Panc1 (cell line): ENCODE results near the gene FAM209B. TPM values are rescaled to one million over a fixed set of nuclear protein-coding genes. Genes with fewer than 3 reads are reported as not detected.
"Not testable (repeated sequence)": the region's sequence is repeated elsewhere in the genome, so short reads cannot be mapped to it uniquely, and the experiment has no call there.

Experiments used
- ATAC-seq: fragments of 200-7000 bp; cut with Tn5 transposase; 2 replicates; pipeline ENCODE4 v1.9.1; 2020; ENCODE audit warnings: mild to moderate bottlenecking, moderate library complexity
- BruUV-seq: library from RNA; stranded (reverse); fragments of 400-500 nt; replicated peaks from 2 replicates; lab custom pipeline; 2021; lab: Mats Ljungman, UMichigan
- CTCF ChIA-PET: fragments of 300-600 bp; sonication (Branson Sonifier 250); formaldehyde crosslinking; loops from one replicate; lab custom pipeline; 2022; ENCODE audit warnings: antibody characterized with exemption; lab: Charles Lee
- POLR2A ChIA-PET: fragments of 300-600 bp; sonication (Branson Sonifier 250); formaldehyde crosslinking; loops from one replicate; lab custom pipeline; 2022; ENCODE audit warnings: antibody characterized with exemption; lab: Charles Lee
- DNase-seq: peaks from one replicate; pipeline ENCODE4 v3.0.0-alpha.2; 2010; ENCODE audit warnings: low read depth, low spot score
- H3K27ac ChIP-seq: 2 replicates; pipeline ENCODE4 v1.5.1; 2011; ENCODE audit warnings: mild to moderate bottlenecking, low read length, inconsistent platforms
- H3K27me3 ChIP-seq: fragments of 200-500 bp; sonication (Bioruptor generic); 2 replicates; pipeline ENCODE4 v1.6.0; 2014; ENCODE audit warnings: low read length, inconsistent platforms; ENCODE audit not compliant: control insufficient read depth, insufficient read depth
- H3K36me3 ChIP-seq: fragments of 200-500 bp; sonication (Bioruptor generic); 2 replicates; pipeline ENCODE4 v1.5.1; 2014; ENCODE audit warnings: inconsistent platforms, mild to moderate bottlenecking, low read length, moderate library complexity; ENCODE audit not compliant: control insufficient read depth, insufficient read depth
- H3K4me1 ChIP-seq: 2 replicates; pipeline ENCODE4 v1.5.1; 2011; ENCODE audit warnings: inconsistent platforms, mild to moderate bottlenecking, low read length, moderate library complexity; ENCODE audit not compliant: control insufficient read depth, insufficient read depth
- H3K4me3 ChIP-seq, 2 experiments: 2 replicates each; pipeline ENCODE4 v1.5.1; 2011 to 2012; ENCODE audit warnings: low read depth in 2 of 2, low read length in 2 of 2, mild to moderate bottlenecking in 2 of 2, inconsistent platforms in 1 of 2, moderate library complexity in 1 of 2
- H3K9me3 ChIP-seq: fragments of 200-500 bp; sonication (Bioruptor generic); 2 replicates; pipeline ENCODE4 v1.5.1; 2014; ENCODE audit warnings: low read depth, mild to moderate bottlenecking, inconsistent platforms, low read length, moderate library complexity; ENCODE audit not compliant: control insufficient read depth, insufficient read depth
- CTCF ChIP-seq: fragments of 450-650 bp; IDR thresholded peaks from 2 replicates; pipeline ENCODE4 v1.5.1; 2017; ENCODE audit warnings: mild to moderate bottlenecking
- POLR2AphosphoS5 ChIP-seq: IDR thresholded peaks from 2 replicates; pipeline ENCODE4 v1.6.1; 2012; ENCODE audit warnings: mild to moderate bottlenecking, low read depth, low read length, moderate library complexity
- SIN3A ChIP-seq: IDR thresholded peaks from 2 replicates; pipeline ENCODE4 v1.6.1; 2012; ENCODE audit warnings: low read depth, mild to moderate bottlenecking, low read length, moderate library complexity, borderline replicate concordance; ENCODE audit not compliant: insufficient read depth
- TCF7L2 ChIP-seq: IDR thresholded peaks from 2 replicates; pipeline ENCODE4 v1.6.1; 2011; ENCODE audit warnings: mild to moderate bottlenecking, low read depth, low read length, inconsistent platforms
- in situ Hi-C: cut with HindIII; loops from 2 replicates; pipeline ENCODE4 v1.10.0; 2016; ENCODE audit warnings: low sequenced_read_pairs, low pct_unique_long_range_greater_than_20kb
- intact Hi-C: fragments of 100-400 bp; cut with micrococcal nuclease; formaldehyde crosslinking; loops from one replicate; pipeline ENCODE4 v1.10.0; 2022; ENCODE audit not compliant: unreplicated experiment
- total RNA-seq: library from RNA; stranded (reverse); gene quantifications from one replicate; pipeline ENCODE4 v1.2.1, GENCODE V29; 2021; ENCODE audit not compliant: unreplicated experiment
- TF ChIP-seq, protein P1 (sequence below), 2 experiments: IDR thresholded peaks; 2 replicates each; pipeline ENCODE4 v1.6.1; 2011 to 2012; ENCODE audit warnings: low read depth in 2 of 2, control low read depth in 1 of 2, low read length in 1 of 2, mild to moderate bottlenecking in 1 of 2, moderate library complexity in 1 of 2; ENCODE audit not compliant: insufficient read depth in 1 of 2

FAM209B gene
- total RNA-seq, 1 experiment from 2014 or later = not detected

- Histone ChIP-seq H3K4me3 (no peak overlapping the region), H3K4me1 (no peaks in the 10 kb centered on the region), H3K27ac (no peak overlapping the region), H3K27me3 (no peaks in the 10 kb centered on the region), H3K36me3 (peaks cover 3% of the 10 kb centered on the region; the same call in 1 of the 2 replicates), H3K9me3 (no peaks in the 10 kb centered on the region)
- intact Hi-C loops (no loop called here), in situ Hi-C loops (no loop called here)
- no TSS peak for BruUV-seq
- TF ChIP-seq CTCF (no peak), SIN3A (no peak), TCF7L2 (no peak), POLR2AphosphoS5 (no peak)
- TF ChIP-seq, protein P1, sequence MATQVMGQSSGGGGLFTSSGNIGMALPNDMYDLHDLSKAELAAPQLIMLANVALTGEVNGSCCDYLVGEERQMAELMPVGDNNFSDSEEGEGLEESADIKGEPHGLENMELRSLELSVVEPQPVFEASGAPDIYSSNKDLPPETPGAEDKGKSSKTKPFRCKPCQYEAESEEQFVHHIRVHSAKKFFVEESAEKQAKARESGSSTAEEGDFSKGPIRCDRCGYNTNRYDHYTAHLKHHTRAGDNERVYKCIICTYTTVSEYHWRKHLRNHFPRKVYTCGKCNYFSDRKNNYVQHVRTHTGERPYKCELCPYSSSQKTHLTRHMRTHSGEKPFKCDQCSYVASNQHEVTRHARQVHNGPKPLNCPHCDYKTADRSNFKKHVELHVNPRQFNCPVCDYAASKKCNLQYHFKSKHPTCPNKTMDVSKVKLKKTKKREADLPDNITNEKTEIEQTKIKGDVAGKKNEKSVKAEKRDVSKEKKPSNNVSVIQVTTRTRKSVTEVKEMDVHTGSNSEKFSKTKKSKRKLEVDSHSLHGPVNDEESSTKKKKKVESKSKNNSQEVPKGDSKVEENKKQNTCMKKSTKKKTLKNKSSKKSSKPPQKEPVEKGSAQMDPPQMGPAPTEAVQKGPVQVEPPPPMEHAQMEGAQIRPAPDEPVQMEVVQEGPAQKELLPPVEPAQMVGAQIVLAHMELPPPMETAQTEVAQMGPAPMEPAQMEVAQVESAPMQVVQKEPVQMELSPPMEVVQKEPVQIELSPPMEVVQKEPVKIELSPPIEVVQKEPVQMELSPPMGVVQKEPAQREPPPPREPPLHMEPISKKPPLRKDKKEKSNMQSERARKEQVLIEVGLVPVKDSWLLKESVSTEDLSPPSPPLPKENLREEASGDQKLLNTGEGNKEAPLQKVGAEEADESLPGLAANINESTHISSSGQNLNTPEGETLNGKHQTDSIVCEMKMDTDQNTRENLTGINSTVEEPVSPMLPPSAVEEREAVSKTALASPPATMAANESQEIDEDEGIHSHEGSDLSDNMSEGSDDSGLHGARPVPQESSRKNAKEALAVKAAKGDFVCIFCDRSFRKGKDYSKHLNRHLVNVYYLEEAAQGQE (IDR thresholded peaks at IDR 0.05; ENCODE audit: insufficient read depth in 1 of 2, low read depth in 2 of 2, low read length in 1 of 2) = no peak
- ChIA-PET POLR2A (no interaction called here), CTCF (no interaction called here)
- ATAC-seq (0 out of 2 replicates have a peak, but pooled peaks have one; percentile 21), DNase-seq (no peak)
These were observed 10.7 kb upstream of the FAM209B start for GRCh38 chr20:56522311-56522710.

DNA sequence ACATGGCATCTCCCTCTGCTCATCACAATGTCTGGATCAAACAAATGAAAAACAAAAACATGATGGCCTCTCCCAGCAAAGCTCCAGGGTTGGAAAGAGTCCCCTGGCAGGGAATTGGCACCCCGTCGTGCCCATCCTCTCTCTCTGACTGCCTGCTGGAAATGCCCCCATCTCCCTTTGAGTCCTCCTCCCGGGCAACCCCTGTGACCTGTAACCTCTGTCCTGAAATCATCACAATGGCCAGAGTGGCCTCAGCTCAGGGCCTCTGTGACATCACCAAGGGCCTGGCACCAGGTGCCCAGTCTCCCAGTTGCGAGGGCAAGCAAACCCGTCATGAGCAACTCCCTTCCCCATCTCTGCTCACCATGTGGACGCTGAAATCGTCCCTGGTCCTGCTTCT is 8.6 kb upstream of the FAM209B start, which contains the start of gene FAM209A:
Gene FAM209A, plus strand, starts transcription at position 301 of the 400 bp plus-strand sequence. Its CDS starts 65 bp downstream, at position 366.
- BruUV-seq, DNase-seq, H3K4me3 ChIP-seq, H3K36me3 ChIP-seq, POLR2A ChIA-PET, H3K4me1 ChIP-seq, in situ Hi-C loops, CTCF ChIA-PET, H3K9me3 ChIP-seq, intact Hi-C loops, ATAC-seq, H3K27me3 ChIP-seq, H3K27ac ChIP-seq: not testable (repeated sequence)

DNA sequence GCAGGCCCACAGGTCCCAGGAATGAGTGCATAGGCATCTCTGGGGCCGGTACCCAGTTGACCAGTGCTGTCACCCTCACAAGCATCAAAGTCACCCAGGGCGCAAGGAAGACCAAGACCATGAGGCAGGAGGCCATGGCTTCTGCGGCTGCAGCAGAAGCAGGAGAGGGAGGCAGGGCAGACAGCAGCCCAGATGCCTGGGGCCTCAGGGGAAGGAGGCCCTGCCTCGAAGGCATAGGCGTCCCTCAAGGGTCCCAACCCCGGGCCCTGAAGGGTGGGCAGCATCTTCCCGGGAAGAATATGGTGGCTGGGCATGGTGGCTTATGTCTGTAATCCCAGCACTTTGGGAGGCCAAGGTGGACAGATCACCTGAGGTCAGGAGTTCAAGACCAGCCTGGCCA is 5.5 kb upstream of the FAM209B start:
- POLR2A ChIA-PET = no interaction called here
- CTCF ChIA-PET = no interaction called here

More for the DNA sequence above, 5.5 kb upstream of the FAM209B start:
- DNase-seq (no peak), ATAC-seq (no peak)
- Histone ChIP-seq H3K4me3 (no peak overlapping the region), H3K9me3 (no peaks in the 10 kb centered on the region), H3K27ac (no peak overlapping the region), H3K36me3 (no peaks in the 10 kb centered on the region), H3K27me3 (no peaks in the 10 kb centered on the region), H3K4me1 (no peaks in the 10 kb centered on the region)
- intact Hi-C loops = no loop called here
- no TSS peak for BruUV-seq
- TF ChIP-seq CTCF (no peak), POLR2AphosphoS5 (no peak), TCF7L2 (no peak), SIN3A (no peak)
- TF ChIP-seq, protein P1 (IDR thresholded peaks at IDR 0.05; ENCODE audit: insufficient read depth in 1 of 2, low read depth in 2 of 2, low read length in 1 of 2) = no peak
- in situ Hi-C loops = no loop called here
